CD4-positive, alpha-beta T cell treated with Interleukin-21 for 1 hour (primary cell): ENCODE results near the gene TRAPPC8.

Experiments
- DNase-seq: peaks from one replicate; pipeline ENCODE4 v3.0.0-alpha.2; 2020

The TRAPPC8 gene

GRCh38 chr18:31791817-31792579 lies 150.9 kb downstream of the TRAPPC8 start:
- DNase-seq: no peak

- DNase-seq: no peak
These were observed 153.5 kb downstream of the TRAPPC8 start for GRCh38 chr18:31789409-31789808.

GRCh38 chr18:31783059-31783458 lies 159.9 kb downstream of the TRAPPC8 start:
- no peak for DNase-seq
